Panc1 (cell line): ENCODE results near the gene FAM25C.
"Not testable (repeated sequence)": the region's sequence is repeated elsewhere in the genome, so short reads cannot be mapped to it uniquely, and the experiment has no call there.

Source experiments
- SIN3A ChIP-seq: IDR thresholded peaks from 2 replicates; pipeline ENCODE4 v1.6.1; 2012; ENCODE audit warnings: low read depth, mild to moderate bottlenecking, low read length, moderate library complexity, borderline replicate concordance; ENCODE audit not compliant: insufficient read depth
- TF ChIP-seq, protein P1 (sequence below): fragments of 450-650 bp; IDR thresholded peaks from 2 replicates; pipeline ENCODE4 v1.5.1; 2017; ENCODE audit warnings: mild to moderate bottlenecking
- TF ChIP-seq, protein P2 (sequence below), 2 experiments: IDR thresholded peaks; 2 replicates each; pipeline ENCODE4 v1.6.1; 2011 to 2012; ENCODE audit warnings: low read depth in 2 of 2, control low read depth in 1 of 2, low read length in 1 of 2, mild to moderate bottlenecking in 1 of 2, moderate library complexity in 1 of 2; ENCODE audit not compliant: insufficient read depth in 1 of 2

DNA sequence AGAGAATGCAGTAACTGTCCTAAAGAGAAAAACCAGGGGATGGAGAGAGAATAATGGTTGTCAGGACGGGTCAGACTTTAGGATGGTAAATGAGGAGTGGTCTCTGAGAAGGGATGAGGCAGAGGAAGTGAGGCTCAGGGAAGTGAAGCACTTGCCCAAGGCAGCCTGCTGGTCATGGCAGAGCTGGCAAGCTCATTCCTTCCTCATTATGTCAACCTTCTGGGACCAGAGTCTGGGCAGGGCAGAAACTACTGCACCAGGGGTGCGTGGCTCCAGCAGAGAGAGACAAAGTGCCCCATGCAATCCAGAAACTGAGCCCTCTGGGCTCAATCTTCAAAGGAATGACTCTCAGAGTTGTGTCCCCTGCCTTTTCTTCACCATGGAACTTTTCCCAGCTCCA lies 27.5 kb downstream of the FAM25C start:
- TF ChIP-seq, protein P1, sequence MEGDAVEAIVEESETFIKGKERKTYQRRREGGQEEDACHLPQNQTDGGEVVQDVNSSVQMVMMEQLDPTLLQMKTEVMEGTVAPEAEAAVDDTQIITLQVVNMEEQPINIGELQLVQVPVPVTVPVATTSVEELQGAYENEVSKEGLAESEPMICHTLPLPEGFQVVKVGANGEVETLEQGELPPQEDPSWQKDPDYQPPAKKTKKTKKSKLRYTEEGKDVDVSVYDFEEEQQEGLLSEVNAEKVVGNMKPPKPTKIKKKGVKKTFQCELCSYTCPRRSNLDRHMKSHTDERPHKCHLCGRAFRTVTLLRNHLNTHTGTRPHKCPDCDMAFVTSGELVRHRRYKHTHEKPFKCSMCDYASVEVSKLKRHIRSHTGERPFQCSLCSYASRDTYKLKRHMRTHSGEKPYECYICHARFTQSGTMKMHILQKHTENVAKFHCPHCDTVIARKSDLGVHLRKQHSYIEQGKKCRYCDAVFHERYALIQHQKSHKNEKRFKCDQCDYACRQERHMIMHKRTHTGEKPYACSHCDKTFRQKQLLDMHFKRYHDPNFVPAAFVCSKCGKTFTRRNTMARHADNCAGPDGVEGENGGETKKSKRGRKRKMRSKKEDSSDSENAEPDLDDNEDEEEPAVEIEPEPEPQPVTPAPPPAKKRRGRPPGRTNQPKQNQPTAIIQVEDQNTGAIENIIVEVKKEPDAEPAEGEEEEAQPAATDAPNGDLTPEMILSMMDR: not testable (repeated sequence)
- TF ChIP-seq SIN3A: not testable (repeated sequence)
- TF ChIP-seq, protein P2, sequence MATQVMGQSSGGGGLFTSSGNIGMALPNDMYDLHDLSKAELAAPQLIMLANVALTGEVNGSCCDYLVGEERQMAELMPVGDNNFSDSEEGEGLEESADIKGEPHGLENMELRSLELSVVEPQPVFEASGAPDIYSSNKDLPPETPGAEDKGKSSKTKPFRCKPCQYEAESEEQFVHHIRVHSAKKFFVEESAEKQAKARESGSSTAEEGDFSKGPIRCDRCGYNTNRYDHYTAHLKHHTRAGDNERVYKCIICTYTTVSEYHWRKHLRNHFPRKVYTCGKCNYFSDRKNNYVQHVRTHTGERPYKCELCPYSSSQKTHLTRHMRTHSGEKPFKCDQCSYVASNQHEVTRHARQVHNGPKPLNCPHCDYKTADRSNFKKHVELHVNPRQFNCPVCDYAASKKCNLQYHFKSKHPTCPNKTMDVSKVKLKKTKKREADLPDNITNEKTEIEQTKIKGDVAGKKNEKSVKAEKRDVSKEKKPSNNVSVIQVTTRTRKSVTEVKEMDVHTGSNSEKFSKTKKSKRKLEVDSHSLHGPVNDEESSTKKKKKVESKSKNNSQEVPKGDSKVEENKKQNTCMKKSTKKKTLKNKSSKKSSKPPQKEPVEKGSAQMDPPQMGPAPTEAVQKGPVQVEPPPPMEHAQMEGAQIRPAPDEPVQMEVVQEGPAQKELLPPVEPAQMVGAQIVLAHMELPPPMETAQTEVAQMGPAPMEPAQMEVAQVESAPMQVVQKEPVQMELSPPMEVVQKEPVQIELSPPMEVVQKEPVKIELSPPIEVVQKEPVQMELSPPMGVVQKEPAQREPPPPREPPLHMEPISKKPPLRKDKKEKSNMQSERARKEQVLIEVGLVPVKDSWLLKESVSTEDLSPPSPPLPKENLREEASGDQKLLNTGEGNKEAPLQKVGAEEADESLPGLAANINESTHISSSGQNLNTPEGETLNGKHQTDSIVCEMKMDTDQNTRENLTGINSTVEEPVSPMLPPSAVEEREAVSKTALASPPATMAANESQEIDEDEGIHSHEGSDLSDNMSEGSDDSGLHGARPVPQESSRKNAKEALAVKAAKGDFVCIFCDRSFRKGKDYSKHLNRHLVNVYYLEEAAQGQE (IDR thresholded peaks at IDR 0.05; ENCODE audit: insufficient read depth in 1 of 2, low read depth in 2 of 2, low read length in 1 of 2): not testable (repeated sequence)
